Hair follicular keratinocyte (primary cell): Measurements from ENCODE around the gene DDI2. TPM values are rescaled to one million over a fixed set of nuclear protein-coding genes. Genes with fewer than 3 reads are reported as not detected.

ENCODE experiments used
- total RNA-seq: library from RNA; depleted of rRNA; stranded (reverse); fragments of >200 nt; gene quantifications from 2 replicates; pipeline ENCODE4 v1.2.3, GENCODE V29; 2015

The DDI2 gene
- total RNA-seq = 6.4 and 8.6 TPM in 2 replicates

GRCh38 chr1:15617173-15618076 lies at the start of gene DDI2:
Gene DDI2, plus strand, starts transcription at chr1:15617458. Its CDS starts 213 bp downstream, at chr1:15617671.

GRCh38 chr1:15584489-15585363 lies 32.5 kb upstream of the DDI2 start, which contains the start of gene AGMAT:
Gene AGMAT, minus strand, starts transcription at chr1:15585051. Its CDS starts 84 bp downstream, at chr1:15584967.

GRCh38 chr1:15684042-15684461 lies 66.8 kb downstream of the DDI2 start, which contains the start of gene PLEKHM2:
Gene PLEKHM2, plus strand, starts transcription at chr1:15684320. Its CDS starts 239 bp downstream, at chr1:15684559.

Other genes starting within 250 kb of the DDI2 start
- 132 and 167 TPM in 2 replicates for gene EFHD2, start 207.6 kb upstream of the DDI2 start, total RNA-seq
- not detected in 2 replicates for gene CTRC, start 179.0 kb upstream of the DDI2 start, total RNA-seq
- not detected in 2 replicates for gene CELA2A, start 160.7 kb upstream of the DDI2 start, total RNA-seq
- not detected in 2 replicates for gene CELA2B, start 141.4 kb upstream of the DDI2 start, total RNA-seq
- gene CASP9, start 93.2 kb upstream of the DDI2 start, total RNA-seq = 3.7 and 6.6 TPM in 2 replicates
- 8.2 and 12.2 TPM in 2 replicates for gene DNAJC16, start 90.6 kb upstream of the DDI2 start, total RNA-seq
- gene AGMAT, start 32.4 kb upstream of the DDI2 start, total RNA-seq = 5.5 and 7.6 TPM in 2 replicates
- 27.6 and 35.4 TPM in 2 replicates for gene PLEKHM2, start 66.9 kb downstream of the DDI2 start, total RNA-seq
- gene SLC25A34, start 118.8 kb downstream of the DDI2 start, total RNA-seq = 0.30 and 1.1 TPM in 2 replicates
- not detected in 2 replicates for gene TMEM82, start 125.0 kb downstream of the DDI2 start, total RNA-seq
- 154 and 198 TPM in 2 replicates for gene FBLIM1, start 141.3 kb downstream of the DDI2 start, total RNA-seq
- gene UQCRHL, start 190.2 kb downstream of the DDI2 start, total RNA-seq = 1.1 and 2.0 TPM in 2 replicates
- 14.5 and 14.8 TPM in 2 replicates for gene SPEN, start 230.2 kb downstream of the DDI2 start, total RNA-seq